Measurements from ENCODE around the gene UTP18. TPM values are rescaled to one million over a fixed set of nuclear protein-coding genes. Genes with fewer than 3 reads are reported as not detected.

UTP18 gene
- total and polyA plus RNA-seq, 9 of the 15 experiments (the other 6 are each of a cell fraction or from before 2014, with no cell fraction given): 31.1 to 99.2 (median 66.7) TPM

DNA sequence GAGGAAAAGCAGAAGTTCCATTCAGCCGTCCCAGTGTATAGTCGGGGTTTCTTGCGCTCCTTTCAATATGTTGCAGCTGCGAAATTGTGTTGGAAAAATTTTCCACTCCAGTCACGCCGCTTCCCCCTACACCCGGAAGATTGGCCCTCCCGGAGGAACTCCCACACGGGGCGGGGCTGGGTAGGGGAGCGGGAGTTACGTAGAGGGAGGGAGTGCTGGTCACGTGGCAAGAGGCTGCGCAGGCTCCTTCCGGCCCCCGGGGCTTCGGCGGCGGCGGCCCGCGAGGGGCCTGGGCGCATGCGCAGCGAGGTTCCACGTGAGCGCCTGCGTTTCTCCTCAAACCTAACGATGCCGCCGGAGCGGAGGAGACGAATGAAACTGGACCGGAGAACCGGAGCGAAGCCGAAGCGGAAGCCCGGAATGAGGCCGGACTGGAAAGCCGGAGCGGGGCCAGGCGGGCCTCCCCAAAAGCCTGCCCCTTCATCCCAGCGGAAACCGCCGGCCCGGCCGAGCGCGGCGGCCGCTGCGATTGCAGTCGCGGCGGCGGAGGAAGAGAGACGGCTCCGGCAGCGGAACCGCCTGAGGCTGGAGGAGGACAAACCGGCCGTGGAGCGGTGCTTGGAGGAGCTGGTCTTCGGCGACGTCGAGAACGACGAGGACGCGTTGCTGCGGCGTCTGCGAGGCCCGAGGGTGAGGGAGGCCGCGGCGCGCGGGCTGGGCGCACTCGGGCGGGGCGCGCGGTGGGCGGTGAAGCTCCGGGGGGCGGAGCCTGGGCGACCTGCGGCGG, at the start of gene UTP18 (continued):
- TF ChIP-seq, protein P1, sequence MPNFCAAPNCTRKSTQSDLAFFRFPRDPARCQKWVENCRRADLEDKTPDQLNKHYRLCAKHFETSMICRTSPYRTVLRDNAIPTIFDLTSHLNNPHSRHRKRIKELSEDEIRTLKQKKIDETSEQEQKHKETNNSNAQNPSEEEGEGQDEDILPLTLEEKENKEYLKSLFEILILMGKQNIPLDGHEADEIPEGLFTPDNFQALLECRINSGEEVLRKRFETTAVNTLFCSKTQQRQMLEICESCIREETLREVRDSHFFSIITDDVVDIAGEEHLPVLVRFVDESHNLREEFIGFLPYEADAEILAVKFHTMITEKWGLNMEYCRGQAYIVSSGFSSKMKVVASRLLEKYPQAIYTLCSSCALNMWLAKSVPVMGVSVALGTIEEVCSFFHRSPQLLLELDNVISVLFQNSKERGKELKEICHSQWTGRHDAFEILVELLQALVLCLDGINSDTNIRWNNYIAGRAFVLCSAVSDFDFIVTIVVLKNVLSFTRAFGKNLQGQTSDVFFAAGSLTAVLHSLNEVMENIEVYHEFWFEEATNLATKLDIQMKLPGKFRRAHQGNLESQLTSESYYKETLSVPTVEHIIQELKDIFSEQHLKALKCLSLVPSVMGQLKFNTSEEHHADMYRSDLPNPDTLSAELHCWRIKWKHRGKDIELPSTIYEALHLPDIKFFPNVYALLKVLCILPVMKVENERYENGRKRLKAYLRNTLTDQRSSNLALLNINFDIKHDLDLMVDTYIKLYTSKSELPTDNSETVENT (CRISPR knock-in tag; IDR thresholded peaks at IDR 0.05): peak; percentile 46; the same call in 1 of the 2 replicates
- no peak for TF ChIP-seq CAMTA2 (CRISPR knock-in tag; conservative IDR thresholded peaks at IDR 0.05)
- 0 out of 2 replicates have a peak, but pooled peaks have one; percentile 22 for TF ChIP-seq ZNF316 (IDR thresholded peaks at IDR 0.05)
- TF ChIP-seq, protein P2, sequence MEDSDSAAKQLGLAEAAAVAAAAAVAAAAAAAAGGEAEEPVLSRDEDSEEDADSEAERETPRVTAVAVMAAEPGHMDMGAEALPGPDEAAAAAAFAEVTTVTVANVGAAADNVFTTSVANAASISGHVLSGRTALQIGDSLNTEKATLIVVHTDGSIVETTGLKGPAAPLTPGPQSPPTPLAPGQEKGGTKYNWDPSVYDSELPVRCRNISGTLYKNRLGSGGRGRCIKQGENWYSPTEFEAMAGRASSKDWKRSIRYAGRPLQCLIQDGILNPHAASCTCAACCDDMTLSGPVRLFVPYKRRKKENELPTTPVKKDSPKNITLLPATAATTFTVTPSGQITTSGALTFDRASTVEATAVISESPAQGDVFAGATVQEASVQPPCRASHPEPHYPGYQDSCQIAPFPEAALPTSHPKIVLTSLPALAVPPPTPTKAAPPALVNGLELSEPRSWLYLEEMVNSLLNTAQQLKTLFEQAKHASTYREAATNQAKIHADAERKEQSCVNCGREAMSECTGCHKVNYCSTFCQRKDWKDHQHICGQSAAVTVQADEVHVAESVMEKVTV (CRISPR knock-in tag; IDR thresholded peaks at IDR 0.05): no peak
- TF ChIP-seq, protein P3, sequence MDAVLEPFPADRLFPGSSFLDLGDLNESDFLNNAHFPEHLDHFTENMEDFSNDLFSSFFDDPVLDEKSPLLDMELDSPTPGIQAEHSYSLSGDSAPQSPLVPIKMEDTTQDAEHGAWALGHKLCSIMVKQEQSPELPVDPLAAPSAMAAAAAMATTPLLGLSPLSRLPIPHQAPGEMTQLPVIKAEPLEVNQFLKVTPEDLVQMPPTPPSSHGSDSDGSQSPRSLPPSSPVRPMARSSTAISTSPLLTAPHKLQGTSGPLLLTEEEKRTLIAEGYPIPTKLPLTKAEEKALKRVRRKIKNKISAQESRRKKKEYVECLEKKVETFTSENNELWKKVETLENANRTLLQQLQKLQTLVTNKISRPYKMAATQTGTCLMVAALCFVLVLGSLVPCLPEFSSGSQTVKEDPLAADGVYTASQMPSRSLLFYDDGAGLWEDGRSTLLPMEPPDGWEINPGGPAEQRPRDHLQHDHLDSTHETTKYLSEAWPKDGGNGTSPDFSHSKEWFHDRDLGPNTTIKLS (IDR thresholded peaks at IDR 0.05; ENCODE audit: borderline replicate concordance, low read depth): peak; percentile 83
- TF ChIP-seq HNRNPL (IDR thresholded peaks at IDR 0.05; ENCODE audit: low read depth, low read length): no peak
- TF ChIP-seq CBX8 (IDR thresholded peaks at IDR 0.05; ENCODE audit: borderline replicate concordance, extremely low read depth, low read depth, low read length, poor library complexity, severe bottlenecking): no peak
- TF ChIP-seq, protein P4, sequence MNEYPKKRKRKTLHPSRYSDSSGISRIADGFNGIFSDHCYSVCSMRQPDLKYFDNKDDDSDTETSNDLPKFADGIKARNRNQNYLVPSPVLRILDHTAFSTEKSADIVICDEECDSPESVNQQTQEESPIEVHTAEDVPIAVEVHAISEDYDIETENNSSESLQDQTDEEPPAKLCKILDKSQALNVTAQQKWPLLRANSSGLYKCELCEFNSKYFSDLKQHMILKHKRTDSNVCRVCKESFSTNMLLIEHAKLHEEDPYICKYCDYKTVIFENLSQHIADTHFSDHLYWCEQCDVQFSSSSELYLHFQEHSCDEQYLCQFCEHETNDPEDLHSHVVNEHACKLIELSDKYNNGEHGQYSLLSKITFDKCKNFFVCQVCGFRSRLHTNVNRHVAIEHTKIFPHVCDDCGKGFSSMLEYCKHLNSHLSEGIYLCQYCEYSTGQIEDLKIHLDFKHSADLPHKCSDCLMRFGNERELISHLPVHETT (CRISPR knock-in tag; conservative IDR thresholded peaks at IDR 0.05 in 1 of 2, IDR thresholded peaks at IDR 0.05 in 1 of 2): peak; percentile 58 to 81; a peak in 2 of 4 replicates
- TF ChIP-seq, protein P5, sequence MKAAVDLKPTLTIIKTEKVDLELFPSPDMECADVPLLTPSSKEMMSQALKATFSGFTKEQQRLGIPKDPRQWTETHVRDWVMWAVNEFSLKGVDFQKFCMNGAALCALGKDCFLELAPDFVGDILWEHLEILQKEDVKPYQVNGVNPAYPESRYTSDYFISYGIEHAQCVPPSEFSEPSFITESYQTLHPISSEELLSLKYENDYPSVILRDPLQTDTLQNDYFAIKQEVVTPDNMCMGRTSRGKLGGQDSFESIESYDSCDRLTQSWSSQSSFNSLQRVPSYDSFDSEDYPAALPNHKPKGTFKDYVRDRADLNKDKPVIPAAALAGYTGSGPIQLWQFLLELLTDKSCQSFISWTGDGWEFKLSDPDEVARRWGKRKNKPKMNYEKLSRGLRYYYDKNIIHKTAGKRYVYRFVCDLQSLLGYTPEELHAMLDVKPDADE (conservative IDR thresholded peaks at IDR 0.05; ENCODE audit: control insufficient read depth, low read depth, low read length): 0 out of 2 replicates have a peak, but pooled peaks have one; percentile 25
- TF ChIP-seq POLR2AphosphoS5 (IDR thresholded peaks at IDR 0.05; ENCODE audit: control insufficient read depth, insufficient read depth, low read depth, low read length): 0 out of 2 replicates have a peak, but pooled peaks have one; percentile 15
- peak; percentile 92 for TF ChIP-seq ETV5 (CRISPR knock-in tag; IDR thresholded peaks at IDR 0.05; ENCODE audit: low read depth)
- TF ChIP-seq, protein P6, sequence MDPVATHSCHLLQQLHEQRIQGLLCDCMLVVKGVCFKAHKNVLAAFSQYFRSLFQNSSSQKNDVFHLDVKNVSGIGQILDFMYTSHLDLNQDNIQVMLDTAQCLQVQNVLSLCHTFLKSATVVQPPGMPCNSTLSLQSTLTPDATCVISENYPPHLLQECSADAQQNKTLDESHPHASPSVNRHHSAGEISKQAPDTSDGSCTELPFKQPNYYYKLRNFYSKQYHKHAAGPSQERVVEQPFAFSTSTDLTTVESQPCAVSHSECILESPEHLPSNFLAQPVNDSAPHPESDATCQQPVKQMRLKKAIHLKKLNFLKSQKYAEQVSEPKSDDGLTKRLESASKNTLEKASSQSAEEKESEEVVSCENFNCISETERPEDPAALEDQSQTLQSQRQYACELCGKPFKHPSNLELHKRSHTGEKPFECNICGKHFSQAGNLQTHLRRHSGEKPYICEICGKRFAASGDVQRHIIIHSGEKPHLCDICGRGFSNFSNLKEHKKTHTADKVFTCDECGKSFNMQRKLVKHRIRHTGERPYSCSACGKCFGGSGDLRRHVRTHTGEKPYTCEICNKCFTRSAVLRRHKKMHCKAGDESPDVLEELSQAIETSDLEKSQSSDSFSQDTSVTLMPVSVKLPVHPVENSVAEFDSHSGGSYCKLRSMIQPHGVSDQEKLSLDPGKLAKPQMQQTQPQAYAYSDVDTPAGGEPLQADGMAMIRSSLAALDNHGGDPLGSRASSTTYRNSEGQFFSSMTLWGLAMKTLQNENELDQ (CRISPR knock-in tag; IDR thresholded peaks at IDR 0.05; ENCODE audit: borderline replicate concordance): no peak
- TF ChIP-seq ZNF583 (CRISPR knock-in tag; IDR thresholded peaks at IDR 0.05): 0 out of 2 replicates have a peak, but pooled peaks have one; percentile 11
- TF ChIP-seq ZNF134 (CRISPR knock-in tag; conservative IDR thresholded peaks at IDR 0.05): no peak
